Hepatocyte (in vitro differentiated cells): ENCODE measurements around the gene EBF4. TPM values are rescaled to one million over a fixed set of nuclear protein-coding genes. Genes with fewer than 3 reads are reported as not detected.

Experiments
- DNase-seq: peaks from one replicate; pipeline ENCODE4 v3.0.0-alpha.2; 2016; ENCODE audit warnings: low spot score
- H2AFZ ChIP-seq: fragments of 200-600 bp; sonication (generic); 2 replicates; pipeline ENCODE4 v1.6.0; 2016; ENCODE audit warnings: antibody characterized with exemption, mild to moderate bottlenecking
- H3K27ac ChIP-seq: fragments of 200-600 bp; sonication (generic); 2 replicates; pipeline ENCODE4 v1.5.1; 2016; ENCODE audit warnings: mild to moderate bottlenecking
- H3K27me3 ChIP-seq: fragments of 200-600 bp; sonication (generic); 2 replicates; pipeline ENCODE4 v1.6.1; 2016
- H3K36me3 ChIP-seq: fragments of 200-600 bp; sonication (generic); replicated peaks from 2 replicates; pipeline ENCODE4 v1.5.1; 2016; ENCODE audit warnings: low read depth; ENCODE audit not compliant: insufficient read depth
- H3K4me1 ChIP-seq: fragments of 200-600 bp; sonication (generic); 2 replicates; pipeline ENCODE4 v1.5.1; 2016; ENCODE audit warnings: mild to moderate bottlenecking, moderate library complexity; ENCODE audit not compliant: insufficient read depth
- H3K4me2 ChIP-seq: fragments of 200-600 bp; sonication (generic); 2 replicates; pipeline ENCODE4 v1.6.0; 2016
- H3K4me3 ChIP-seq: fragments of 200-600 bp; sonication (generic); 2 replicates; pipeline ENCODE4 v1.5.1; 2016; ENCODE audit warnings: mild to moderate bottlenecking
- H3K79me2 ChIP-seq: fragments of 200-600 bp; sonication (generic); 2 replicates; pipeline ENCODE4 v1.6.0; 2017; ENCODE audit warnings: mild to moderate bottlenecking
- H3K9me2 ChIP-seq: fragments of 200-600 bp; sonication (generic); replicated peaks from 2 replicates; pipeline ENCODE4 v1.6.0; 2017; ENCODE audit warnings: mild to moderate bottlenecking; ENCODE audit not compliant: insufficient read depth
- H3K9me3 ChIP-seq: fragments of 200-600 bp; sonication (generic); 2 replicates; pipeline ENCODE4 v1.5.1; 2016; ENCODE audit warnings: low read depth, mild to moderate bottlenecking
- H4K20me1 ChIP-seq: fragments of 200-600 bp; sonication (generic); 2 replicates; pipeline ENCODE4 v1.6.0; 2016; ENCODE audit warnings: mild to moderate bottlenecking; ENCODE audit not compliant: insufficient read depth, poor library complexity, severe bottlenecking
- EZH2 ChIP-seq: fragments of 200-600 bp; sonication (generic); IDR thresholded peaks from 2 replicates; pipeline ENCODE4 v1.6.1; 2016; ENCODE audit warnings: antibody characterized with exemption, mild to moderate bottlenecking, borderline replicate concordance
- EZH2phosphoT487 ChIP-seq: fragments of 200-600 bp; sonication (generic); IDR thresholded peaks from one replicate; pipeline ENCODE4 v1.6.1; 2018; ENCODE audit warnings: antibody characterized with exemption, mild to moderate bottlenecking, low read depth, moderate library complexity; ENCODE audit not compliant: unreplicated experiment, severe bottlenecking
- WGBS: methylation state at CpG from one replicate; pipeline ENCODE4 v1.1.6; 2016; ENCODE audit warnings: low lambda C conversion rate; ENCODE audit errors: missing lambda C conversion rate; 5-methylcytosine and 5-hydroxymethylcytosine counted together
- polyA plus RNA-seq: library from polyadenylated mRNA; unstranded; fragments of >200 nt; fragmentation: Nextera tagmentation; extraction: Ambion mirVana; gene quantifications from 2 replicates; pipeline ENCODE4 v1.2.1, GENCODE V29; 2016
- total RNA-seq: library from RNA; depleted of rRNA; stranded (reverse); fragments of >200 nt; gene quantifications from 2 replicates; pipeline ENCODE4 v1.2.3, GENCODE V29; 2014
- TF ChIP-seq, protein P1 (sequence below): fragments of 200-600 bp; sonication (generic); IDR thresholded peaks from 2 replicates; pipeline ENCODE4 v1.5.1; 2016; ENCODE audit warnings: antibody characterized with exemption, mild to moderate bottlenecking; ENCODE audit not compliant: poor library complexity

The EBF4 gene
- total and polyA plus RNA-seq, 2 experiments from 2014 or later, result 10.7 to 17.9 TPM

DNA sequence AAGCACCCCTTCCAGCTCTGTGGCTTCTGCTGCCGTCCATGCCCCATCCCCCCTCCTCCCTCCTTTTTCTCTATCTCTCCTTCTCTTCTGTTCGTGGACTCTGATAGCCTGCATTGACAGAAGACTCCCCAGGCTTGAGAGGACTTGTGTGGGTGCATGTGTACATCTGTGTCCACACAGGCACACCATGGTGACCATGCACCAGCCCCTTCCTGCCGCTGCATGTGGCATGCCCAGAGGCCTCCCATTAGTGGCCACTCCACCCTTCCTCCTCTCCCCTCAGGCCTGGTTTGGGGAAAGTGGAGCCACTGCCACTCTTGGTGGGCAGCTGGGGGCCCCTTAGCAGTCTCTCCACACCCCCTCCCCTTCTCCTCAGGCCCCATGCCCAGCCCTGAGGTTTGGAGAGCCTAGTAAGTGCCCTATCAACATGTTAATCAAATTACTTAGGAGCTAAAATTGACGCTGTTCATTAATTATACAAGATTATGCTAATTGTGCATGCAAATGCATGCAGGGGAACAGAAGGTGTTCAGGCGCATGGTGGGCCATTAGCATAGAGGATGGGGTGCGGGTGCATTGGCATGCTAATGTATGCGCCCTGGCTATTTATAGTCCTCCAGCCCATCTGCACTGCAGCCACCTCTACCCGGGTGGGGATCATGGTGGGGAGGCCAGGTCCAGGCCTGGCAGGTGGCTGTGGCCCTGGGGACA lies 45.9 kb downstream of the EBF4 start:
- no peaks in the 10 kb centered on the region for H3K27me3 ChIP-seq
- DNase-seq, result no peak
- TF ChIP-seq, protein P1, sequence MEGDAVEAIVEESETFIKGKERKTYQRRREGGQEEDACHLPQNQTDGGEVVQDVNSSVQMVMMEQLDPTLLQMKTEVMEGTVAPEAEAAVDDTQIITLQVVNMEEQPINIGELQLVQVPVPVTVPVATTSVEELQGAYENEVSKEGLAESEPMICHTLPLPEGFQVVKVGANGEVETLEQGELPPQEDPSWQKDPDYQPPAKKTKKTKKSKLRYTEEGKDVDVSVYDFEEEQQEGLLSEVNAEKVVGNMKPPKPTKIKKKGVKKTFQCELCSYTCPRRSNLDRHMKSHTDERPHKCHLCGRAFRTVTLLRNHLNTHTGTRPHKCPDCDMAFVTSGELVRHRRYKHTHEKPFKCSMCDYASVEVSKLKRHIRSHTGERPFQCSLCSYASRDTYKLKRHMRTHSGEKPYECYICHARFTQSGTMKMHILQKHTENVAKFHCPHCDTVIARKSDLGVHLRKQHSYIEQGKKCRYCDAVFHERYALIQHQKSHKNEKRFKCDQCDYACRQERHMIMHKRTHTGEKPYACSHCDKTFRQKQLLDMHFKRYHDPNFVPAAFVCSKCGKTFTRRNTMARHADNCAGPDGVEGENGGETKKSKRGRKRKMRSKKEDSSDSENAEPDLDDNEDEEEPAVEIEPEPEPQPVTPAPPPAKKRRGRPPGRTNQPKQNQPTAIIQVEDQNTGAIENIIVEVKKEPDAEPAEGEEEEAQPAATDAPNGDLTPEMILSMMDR, result no peak
- TF ChIP-seq EZH2phosphoT487 (no peak), EZH2 (no peak)
- H4K20me1 ChIP-seq, result no peaks in the 10 kb centered on the region
- no peak overlapping the region for H3K27ac ChIP-seq
- H2AFZ ChIP-seq, result no peak overlapping the region
- no peaks in the 10 kb centered on the region for H3K79me2 ChIP-seq
- no peaks in the 10 kb centered on the region for H3K9me2 ChIP-seq
- H3K4me2 ChIP-seq, result no peak overlapping the region
- H3K9me3 ChIP-seq, result no peaks in the 10 kb centered on the region
- no peak overlapping the region for H3K4me3 ChIP-seq
- H3K36me3 ChIP-seq, result no peaks in the 10 kb centered on the region
- WGBS, result 75% methylated on average over 8 of the region's 8 CpGs
- no peaks in the 10 kb centered on the region for H3K4me1 ChIP-seq

DNA sequence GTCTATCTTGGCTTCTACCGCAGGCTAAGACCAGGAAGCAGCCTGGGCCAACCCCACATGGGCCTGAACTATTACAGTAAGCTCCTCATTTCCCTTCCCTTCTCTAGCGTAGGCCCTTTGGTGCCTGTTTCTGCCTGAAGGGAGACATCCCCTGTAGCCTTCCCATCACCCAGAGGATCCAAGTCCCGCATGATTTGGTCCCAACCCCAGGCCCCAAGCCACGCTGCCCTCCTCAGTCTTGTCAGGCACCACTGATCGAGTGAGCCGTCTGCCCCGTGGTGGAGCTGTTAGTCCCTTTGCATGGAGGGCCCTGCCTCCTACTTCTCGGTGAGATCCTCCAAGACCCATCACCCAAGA lies 46.4 kb downstream of the EBF4 start:
- WGBS, result 86% methylated on average over 8 of the region's 8 CpGs
- no peak for DNase-seq
- TF ChIP-seq EZH2 (no peak), EZH2phosphoT487 (no peak)
- TF ChIP-seq, protein P1, result no peak

DNA sequence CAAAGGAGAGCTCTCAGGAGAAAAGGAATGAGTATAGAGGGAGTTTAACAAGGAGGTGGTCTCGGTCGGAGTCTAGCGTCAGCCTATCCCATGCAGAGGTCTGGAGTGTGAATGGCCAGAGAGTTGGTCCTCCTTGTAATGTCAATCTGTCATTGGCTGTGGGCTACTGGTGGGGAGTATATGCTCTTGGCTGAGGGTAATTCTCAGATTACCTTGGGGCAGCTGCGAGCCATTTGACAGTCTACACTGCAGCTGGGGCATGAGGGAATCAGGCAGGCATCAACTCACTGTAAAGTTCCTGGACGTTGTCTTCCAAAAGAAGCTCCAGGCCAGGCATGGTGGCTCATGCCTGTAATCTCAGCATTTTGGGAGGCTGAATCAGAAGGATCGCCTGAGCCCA lies 48.1 kb downstream of the EBF4 start:
- Histone ChIP-seq H3K4me1 (no peaks in the 10 kb centered on the region), H3K4me3 (no peak overlapping the region), H3K27ac (no peak overlapping the region), H3K9me2 (no peaks in the 10 kb centered on the region), H3K9me3 (no peaks in the 10 kb centered on the region), H3K36me3 (no peaks in the 10 kb centered on the region), H3K27me3 (no peaks in the 10 kb centered on the region), H3K79me2 (no peaks in the 10 kb centered on the region), H3K4me2 (no peak overlapping the region), H2AFZ (no peak overlapping the region), H4K20me1 (no peaks in the 10 kb centered on the region)
- WGBS, result 75% methylated on average over 6 of the region's 6 CpGs
- TF ChIP-seq, protein P1, result no peak
- TF ChIP-seq EZH2, result no peak
- no peak for DNase-seq

More for the DNA sequence above, 46.4 kb downstream of the EBF4 start:
- no peaks in the 10 kb centered on the region for H3K4me1 ChIP-seq
- H3K27me3 ChIP-seq, result no peaks in the 10 kb centered on the region
- H2AFZ ChIP-seq, result no peak overlapping the region
- no peaks in the 10 kb centered on the region for H3K9me3 ChIP-seq
- no peaks in the 10 kb centered on the region for H3K79me2 ChIP-seq
- no peaks in the 10 kb centered on the region for H3K9me2 ChIP-seq
- H3K4me2 ChIP-seq, result no peak overlapping the region
- no peak overlapping the region for H3K27ac ChIP-seq
- no peak overlapping the region for H3K4me3 ChIP-seq
- no peaks in the 10 kb centered on the region for H4K20me1 ChIP-seq
- no peaks in the 10 kb centered on the region for H3K36me3 ChIP-seq
